Epithelial cell of esophagus (primary cell): Measurements from ENCODE around the gene PDZK1IP1.
"Not testable (repeated sequence)": the region's sequence is repeated elsewhere in the genome, so short reads cannot be mapped to it uniquely, and the experiment has no call there.

Source experiments
- DNase-seq: peaks from one replicate; pipeline ENCODE4 v3.0.0; 2010; ENCODE audit warnings: low read depth
- H3K4me3 ChIP-seq: 2 replicates; pipeline ENCODE4 v1.5.1; 2011; ENCODE audit warnings: mild to moderate bottlenecking, low read length, control low read depth
- CTCF ChIP-seq: IDR thresholded peaks from 2 replicates; pipeline ENCODE4 v1.5.1; 2011; ENCODE audit warnings: low read depth, mild to moderate bottlenecking, low read length, control low read depth, inconsistent platforms; ENCODE audit not compliant: insufficient read depth; ENCODE audit errors: missing control alignments

PDZK1IP1 gene

GRCh38 chr1:47164552-47164951, 25.3 kb downstream of the PDZK1IP1 start:
- DNase-seq, result no peak
- no peak for TF ChIP-seq CTCF

GRCh38 chr1:47161298-47162040, 28.4 kb downstream of the PDZK1IP1 start:
- H3K4me3 ChIP-seq, result no peak overlapping the region
- TF ChIP-seq CTCF, result no peak
- no peak for DNase-seq

More at GRCh38 chr1:47164552-47164951, 25.3 kb downstream of the PDZK1IP1 start:
- no peak overlapping the region for H3K4me3 ChIP-seq

GRCh38 chr1:47160716-47161115, 29.1 kb downstream of the PDZK1IP1 start:
- no peak for DNase-seq
- H3K4me3 ChIP-seq, result no peak overlapping the region
- TF ChIP-seq CTCF, result no peak

- H3K4me3 ChIP-seq, DNase-seq: not testable (repeated sequence)
Measured at GRCh38 chr1:47157957-47158356, 31.9 kb downstream of the PDZK1IP1 start.

- H3K4me3 ChIP-seq, DNase-seq: not testable (repeated sequence)
Measured at GRCh38 chr1:47156457-47156856, 33.4 kb downstream of the PDZK1IP1 start.

- H3K4me3 ChIP-seq, DNase-seq: not testable (repeated sequence)
Measured at GRCh38 chr1:47149162-47149561, 40.7 kb downstream of the PDZK1IP1 start.

GRCh38 chr1:47147047-47147785, 42.6 kb downstream of the PDZK1IP1 start:
- DNase-seq, result no peak
- H3K4me3 ChIP-seq, result no peak overlapping the region
- TF ChIP-seq CTCF, result no peak

- not testable (repeated sequence) for H3K4me3 ChIP-seq, DNase-seq
Measured at GRCh38 chr1:47146495-47146894, 43.3 kb downstream of the PDZK1IP1 start.

GRCh38 chr1:47143654-47144053, 46.2 kb downstream of the PDZK1IP1 start:
- TF ChIP-seq CTCF, result peak; percentile 26
- not testable (repeated sequence) for DNase-seq, H3K4me3 ChIP-seq

- not testable (repeated sequence) for H3K4me3 ChIP-seq, DNase-seq
Measured at GRCh38 chr1:47140358-47140757, 49.5 kb downstream of the PDZK1IP1 start.
